ENCODE results near the gene ECM2. TPM values are rescaled to one million over a fixed set of nuclear protein-coding genes. Genes with fewer than 3 reads are reported as not detected.

The ECM2 gene
- total and polyA plus RNA-seq, 8 donors, result 0.56 to 3.2 (median 1.8) TPM

GRCh38 chr9:92503156-92503555 lies 32.6 kb downstream of the ECM2 start:
- H3K4me3 ChIP-seq, result no peak overlapping the region
- no peak for ATAC-seq
- intact Hi-C loops (cut with DNase I), result no loop called here
- no peaks in the 10 kb centered on the region for H3K4me1 ChIP-seq
- DNase-seq, result no peak
- TF ChIP-seq CTCF (IDR thresholded peaks at IDR 0.05), result no peak
- H3K27me3 ChIP-seq, result no peaks in the 10 kb centered on the region
- no peaks in the 10 kb centered on the region for H3K36me3 ChIP-seq
- no peak overlapping the region for H3K27ac ChIP-seq
- WGBS, 2 donors, result 79 to 91% methylated on average over 2 of the region's 2 CpGs
- FAIRE-seq, result no peak
- no peaks in the 10 kb centered on the region for H3K9me3 ChIP-seq

- Histone ChIP-seq H3K27me3 (no peaks in the 10 kb centered on the region), H3K4me3 (no peak overlapping the region), H3K27ac (no peak overlapping the region), H3K9me3 (no peaks in the 10 kb centered on the region), H3K4me1 (no peaks in the 10 kb centered on the region), H3K36me3 (no peaks in the 10 kb centered on the region)
- peak in 1 of 6 donors; percentile 20 for DNase-seq
- 77 to 78% methylated on average over 5 of the region's 5 CpGs for WGBS, 2 donors
- FAIRE-seq, result no peak
- TF ChIP-seq CTCF (IDR thresholded peaks at IDR 0.05), result peak in 2 of 4 donors; percentile 8 to 17
- intact Hi-C loops (cut with DNase I), result no loop called here
- ATAC-seq, result peak in 3 of 4 donors; percentile 60 to 70 (median 66)
Measured at GRCh38 chr9:92501671-92502393, 34.0 kb downstream of the ECM2 start.

- Histone ChIP-seq H3K27ac (no peak overlapping the region), H3K4me3 (no peak overlapping the region), H3K36me3 (no peaks in the 10 kb centered on the region), H3K27me3 (no peaks in the 10 kb centered on the region), H3K4me1 (no peaks in the 10 kb centered on the region), H3K9me3 (no peaks in the 10 kb centered on the region)
- 92 to 95% methylated on average over 5 of the region's 5 CpGs for WGBS, 2 donors
- no peak for TF ChIP-seq CTCF (IDR thresholded peaks at IDR 0.05)
- FAIRE-seq, result no peak
- intact Hi-C loops (cut with DNase I), result no loop called here
- no peak for DNase-seq
- no peak for ATAC-seq
Measured at GRCh38 chr9:92500725-92501124, 35.1 kb downstream of the ECM2 start.

GRCh38 chr9:92499701-92500100 lies 36.1 kb downstream of the ECM2 start:
- H3K4me3 ChIP-seq, result no peak overlapping the region
- no peaks in the 10 kb centered on the region for H3K36me3 ChIP-seq
- ATAC-seq, result no peak
- no peak for DNase-seq
- intact Hi-C loops (cut with DNase I), result no loop called here
- TF ChIP-seq CTCF (IDR thresholded peaks at IDR 0.05), result no peak
- no peaks in the 10 kb centered on the region for H3K9me3 ChIP-seq
- no peaks in the 10 kb centered on the region for H3K4me1 ChIP-seq
- H3K27me3 ChIP-seq, result no peaks in the 10 kb centered on the region
- H3K27ac ChIP-seq, result no peak overlapping the region
- no peak for FAIRE-seq
- WGBS, 2 donors, result 26 to 66% methylated on average over 2 of the region's 2 CpGs

GRCh38 chr9:92496396-92497176 lies 39.2 kb downstream of the ECM2 start:
- intact Hi-C loops (cut with DNase I), result no loop called here

More at GRCh38 chr9:92496396-92497176, 39.2 kb downstream of the ECM2 start:
- WGBS, 2 donors, result 93 to 94% methylated on average over 5 of the region's 5 CpGs
- no peak for FAIRE-seq
- Histone ChIP-seq H3K4me3 (no peak overlapping the region), H3K36me3 (no peaks in the 10 kb centered on the region), H3K27ac (no peak overlapping the region), H3K9me3 (no peaks in the 10 kb centered on the region), H3K4me1 (no peaks in the 10 kb centered on the region), H3K27me3 (no peaks in the 10 kb centered on the region)
- ATAC-seq, result no peak
- TF ChIP-seq CTCF (IDR thresholded peaks at IDR 0.05), result no peak
- DNase-seq, result no peak
